ENCODE measurements around the gene CDK14.

CDK14 gene

GRCh38 chr7:91112902-91113341 lies 516.8 kb downstream of the CDK14 start:
- Histone ChIP-seq H3K9me3 (ENCODE audit: insufficient read depth, low read length, severe bottlenecking) (no peaks in the 10 kb centered on the region), H2AFZ (ENCODE audit: low read depth, low read length) (no peak overlapping the region), H3K4me1 (ENCODE audit: insufficient read depth, low read length) (no peaks in the 10 kb centered on the region), H3K36me3 (ENCODE audit: insufficient read depth, low read length) (no peaks in the 10 kb centered on the region), H3K9ac (ENCODE audit: low read depth, low read length) (no peak overlapping the region), H3K4me3 (ENCODE audit: low read depth in 1 of 2, low read length in 2 of 2) (no peak overlapping the region), H4K20me1 (ENCODE audit: insufficient read depth, low read length) (no peaks in the 10 kb centered on the region), H3K27me3 (ENCODE audit: insufficient read depth, low read length, poor library complexity) (peaks cover 2% of the 10 kb centered on the region), H3K27ac (ENCODE audit: low read length) (no peak overlapping the region), H3K4me2 (ENCODE audit: insufficient read depth, low read length) (no peak overlapping the region), H3K79me2 (ENCODE audit: insufficient read depth, low read length) (no peaks in the 10 kb centered on the region)
- no peak for TF ChIP-seq EZH2 (IDR thresholded peaks at IDR 0.05; ENCODE audit: borderline replicate concordance, low read depth, low read length, severe bottlenecking)
- ATAC-seq (ENCODE audit: insufficient read depth, low read depth): no peak
- no peak for DNase-seq

DNA sequence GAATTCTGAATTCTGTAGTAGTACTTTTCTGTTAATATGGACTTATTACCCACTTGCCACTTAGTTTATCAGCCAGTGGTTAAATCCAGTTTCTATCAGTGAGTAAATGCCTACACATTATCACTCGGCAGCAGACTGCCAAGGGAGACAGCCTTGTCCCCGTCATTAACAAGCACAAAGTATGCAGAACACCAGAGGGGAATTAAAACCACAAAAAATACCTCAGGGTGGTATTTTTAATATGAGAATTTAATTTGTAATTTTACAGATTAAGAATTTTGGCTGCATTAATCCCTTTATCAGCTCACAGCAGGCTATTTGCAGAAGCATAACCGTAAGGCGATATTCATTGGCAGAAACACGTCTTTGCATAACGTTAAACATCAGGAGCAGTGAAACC lies 518.1 kb downstream of the CDK14 start:
- DNase-seq (no peak), ATAC-seq (ENCODE audit: insufficient read depth, low read depth) (no peak)
- no peaks in the 10 kb centered on the region for H3K4me1 ChIP-seq (ENCODE audit: insufficient read depth, low read length)
- no peak overlapping the region for H3K4me3 ChIP-seq (ENCODE audit: low read depth in 1 of 2, low read length in 2 of 2)
- H3K9ac ChIP-seq (ENCODE audit: low read depth, low read length): no peak overlapping the region
- H3K79me2 ChIP-seq (ENCODE audit: insufficient read depth, low read length): no peaks in the 10 kb centered on the region
- no peak overlapping the region for H2AFZ ChIP-seq (ENCODE audit: low read depth, low read length)
- no peaks in the 10 kb centered on the region for H3K36me3 ChIP-seq (ENCODE audit: insufficient read depth, low read length)
- H3K9me3 ChIP-seq (ENCODE audit: insufficient read depth, low read length, severe bottlenecking): no peaks in the 10 kb centered on the region
- peaks cover 2% of the 10 kb centered on the region for H3K27me3 ChIP-seq (ENCODE audit: insufficient read depth, low read length, poor library complexity)
- H3K4me2 ChIP-seq (ENCODE audit: insufficient read depth, low read length): no peak overlapping the region
- no peaks in the 10 kb centered on the region for H4K20me1 ChIP-seq (ENCODE audit: insufficient read depth, low read length)
- TF ChIP-seq CTCF (IDR thresholded peaks at IDR 0.05; ENCODE audit: borderline replicate concordance, extremely low read depth, low read length, poor library complexity, severe bottlenecking) (no peak), EZH2 (IDR thresholded peaks at IDR 0.05; ENCODE audit: borderline replicate concordance, low read depth, low read length, severe bottlenecking) (no peak)
- no peak overlapping the region for H3K27ac ChIP-seq (ENCODE audit: low read length)

- H3K4me3 ChIP-seq (ENCODE audit: low read depth in 1 of 2, low read length in 2 of 2): no peak overlapping the region
- ATAC-seq (ENCODE audit: insufficient read depth, low read depth) (no peak), DNase-seq (no peak)
- no peaks in the 10 kb centered on the region for H3K4me1 ChIP-seq (ENCODE audit: insufficient read depth, low read length)
- H3K36me3 ChIP-seq (ENCODE audit: insufficient read depth, low read length): no peaks in the 10 kb centered on the region
- TF ChIP-seq CTCF (IDR thresholded peaks at IDR 0.05; ENCODE audit: borderline replicate concordance, extremely low read depth, low read length, poor library complexity, severe bottlenecking) (no peak), EZH2 (IDR thresholded peaks at IDR 0.05; ENCODE audit: borderline replicate concordance, low read depth, low read length, severe bottlenecking) (no peak)
- H4K20me1 ChIP-seq (ENCODE audit: insufficient read depth, low read length): no peaks in the 10 kb centered on the region
- no peak overlapping the region for H3K9ac ChIP-seq (ENCODE audit: low read depth, low read length)
- no peak overlapping the region for H2AFZ ChIP-seq (ENCODE audit: low read depth, low read length)
- H3K27me3 ChIP-seq (ENCODE audit: insufficient read depth, low read length, poor library complexity): peaks cover 2% of the 10 kb centered on the region
- no peaks in the 10 kb centered on the region for H3K9me3 ChIP-seq (ENCODE audit: insufficient read depth, low read length, severe bottlenecking)
- no peak overlapping the region for H3K27ac ChIP-seq (ENCODE audit: low read length)
- no peak overlapping the region for H3K4me2 ChIP-seq (ENCODE audit: insufficient read depth, low read length)
- H3K79me2 ChIP-seq (ENCODE audit: insufficient read depth, low read length): no peaks in the 10 kb centered on the region
Observed at GRCh38 chr7:91126762-91127161, 530.6 kb downstream of the CDK14 start.

DNA sequence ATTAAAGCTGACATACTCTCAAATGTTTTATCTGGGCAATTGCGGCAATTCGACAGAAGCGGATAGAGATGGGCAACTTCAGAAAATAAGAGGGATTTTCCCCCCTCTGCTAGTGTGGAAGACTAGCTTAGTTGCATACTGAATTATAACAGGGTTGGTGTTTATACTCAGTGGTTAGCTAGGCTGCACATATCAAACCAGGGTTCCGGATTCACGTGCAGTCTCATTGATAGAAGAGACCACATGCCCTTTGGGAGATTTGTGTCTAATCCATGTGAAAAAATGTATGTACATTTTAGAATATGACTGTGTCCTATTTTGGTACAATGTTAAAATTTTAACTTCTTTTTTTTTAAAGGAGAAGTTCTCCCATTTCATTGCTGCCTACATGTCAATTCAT lies 531.2 kb downstream of the CDK14 start:
- no peak overlapping the region for H3K4me2 ChIP-seq (ENCODE audit: insufficient read depth, low read length)
- no peaks in the 10 kb centered on the region for H4K20me1 ChIP-seq (ENCODE audit: insufficient read depth, low read length)
- no peak overlapping the region for H3K9ac ChIP-seq (ENCODE audit: low read depth, low read length)
- no peak overlapping the region for H3K27ac ChIP-seq (ENCODE audit: low read length)
- H3K9me3 ChIP-seq (ENCODE audit: insufficient read depth, low read length, severe bottlenecking): no peaks in the 10 kb centered on the region
- H3K27me3 ChIP-seq (ENCODE audit: insufficient read depth, low read length, poor library complexity): peaks cover 2% of the 10 kb centered on the region
- TF ChIP-seq EZH2 (IDR thresholded peaks at IDR 0.05; ENCODE audit: borderline replicate concordance, low read depth, low read length, severe bottlenecking): no peak
- TF ChIP-seq CTCF (IDR thresholded peaks at IDR 0.05; ENCODE audit: borderline replicate concordance, extremely low read depth, low read length, poor library complexity, severe bottlenecking): no peak
- no peak overlapping the region for H2AFZ ChIP-seq (ENCODE audit: low read depth, low read length)
- ATAC-seq (ENCODE audit: insufficient read depth, low read depth) (no peak), DNase-seq (no peak)
- no peaks in the 10 kb centered on the region for H3K4me1 ChIP-seq (ENCODE audit: insufficient read depth, low read length)
- H3K4me3 ChIP-seq (ENCODE audit: low read depth in 1 of 2, low read length in 2 of 2): no peak overlapping the region
- no peaks in the 10 kb centered on the region for H3K36me3 ChIP-seq (ENCODE audit: insufficient read depth, low read length)
- no peaks in the 10 kb centered on the region for H3K79me2 ChIP-seq (ENCODE audit: insufficient read depth, low read length)

Measured in DND-41 (cell line).